Activated CD4-positive, alpha-beta T cell treated with anti-CD3 and anti-CD28 coated beads for 48 hours (primary cell): ENCODE data around the gene LRRC42.

Experiments used
- DNase-seq: peaks from one replicate; pipeline ENCODE4 v3.0.0-alpha.2; 2020

LRRC42 gene

GRCh38 chr1:53946252-53947171, at the start of gene LRRC42:
Gene LRRC42 (plus strand): TSS chr1:53946350. CDS start chr1:53952000, 5,650 bp downstream.
- DNase-seq = peak; percentile 73

- DNase-seq = no peak
Measured at GRCh38 chr1:53896635-53897229, 49.4 kb upstream of the LRRC42 start.

GRCh38 chr1:53899206-53899628, 46.9 kb upstream of the LRRC42 start:
- DNase-seq = no peak

GRCh38 chr1:53899708-53900107, 46.4 kb upstream of the LRRC42 start:
- no peak for DNase-seq

GRCh38 chr1:53902235-53903138, 43.7 kb upstream of the LRRC42 start:
- no peak for DNase-seq

- no peak for DNase-seq
Measured at GRCh38 chr1:53905509-53905908, 40.6 kb upstream of the LRRC42 start.

GRCh38 chr1:53906121-53906520, 40.0 kb upstream of the LRRC42 start:
- no peak for DNase-seq

- DNase-seq = no peak
Measured at GRCh38 chr1:53909946-53910345, 36.2 kb upstream of the LRRC42 start.

- no peak for DNase-seq
Measured at GRCh38 chr1:53911442-53911841, 34.7 kb upstream of the LRRC42 start.

- no peak for DNase-seq
Measured at GRCh38 chr1:53913352-53914033, 32.7 kb upstream of the LRRC42 start.

GRCh38 chr1:53918343-53918742, 27.8 kb upstream of the LRRC42 start:
- no peak for DNase-seq

- DNase-seq = peak; percentile 46
Measured at GRCh38 chr1:53919675-53920066, 26.5 kb upstream of the LRRC42 start.

GRCh38 chr1:53927376-53927881, 18.7 kb upstream of the LRRC42 start:
- DNase-seq = no peak

GRCh38 chr1:53929246-53929960, 16.7 kb upstream of the LRRC42 start:
- no peak for DNase-seq

- no peak for DNase-seq
Measured at GRCh38 chr1:53930932-53931331, 15.2 kb upstream of the LRRC42 start.

GRCh38 chr1:53931523-53931922, 14.6 kb upstream of the LRRC42 start:
- no peak for DNase-seq

GRCh38 chr1:53934170-53934765, 11.9 kb upstream of the LRRC42 start:
- DNase-seq = no peak

GRCh38 chr1:53936430-53936829, 9.7 kb upstream of the LRRC42 start:
- DNase-seq = no peak

GRCh38 chr1:53938136-53938830, 7.9 kb upstream of the LRRC42 start:
- DNase-seq = no peak

- DNase-seq = no peak
Measured at GRCh38 chr1:53942127-53942957, 3.8 kb upstream of the LRRC42 start.
